H1 (cell line): ENCODE results near the gene GIMAP7. TPM values are rescaled to one million over a fixed set of nuclear protein-coding genes. Genes with fewer than 3 reads are reported as not detected.

Experiments used
- CTCF ChIA-PET: fragments of 300-600 bp; sonication (Branson Sonifier 250); formaldehyde crosslinking; loops from one replicate; lab custom pipeline; 2021; ENCODE audit not compliant: partially characterized antibody; lab: Charles Lee
- POLR2A ChIA-PET: fragments of 300-600 bp; sonication (Branson Sonifier 250); formaldehyde crosslinking; loops from one replicate; lab custom pipeline; 2021; ENCODE audit warnings: inconsistent platforms; ENCODE audit not compliant: partially characterized antibody; lab: Charles Lee
- DNase-seq, 2 experiments: peaks; one replicate each; pipeline versions ENCODE4 v3.0.0 to v3.0.0-alpha.2; 2010 to 2022; ENCODE audit warnings: low spot score in 2 of 2, low read depth in 1 of 2, mixed read lengths in 1 of 2
- FAIRE-seq: peaks from 2 replicates; lab custom pipeline; 2011; peaks lifted over from hg19 to GRCh38; lab: Jason Lieb, UNC
- H2AFZ ChIP-seq: 2 replicates; pipeline ENCODE4 v1.8.1; 2012; ENCODE audit warnings: low read length, inconsistent platforms
- H2AK5ac ChIP-seq: 2 replicates; pipeline ENCODE4 v1.6.1; 2013; ENCODE audit warnings: low read depth, low read length
- H2BK120ac ChIP-seq: replicated peaks from 2 replicates; pipeline ENCODE3; 2013; ENCODE audit warnings: low read depth, low read length, inconsistent platforms
- H2BK12ac ChIP-seq: 2 replicates; pipeline ENCODE4 v1.6.1; 2013; ENCODE audit warnings: low read depth, low read length
- H2BK15ac ChIP-seq: 2 replicates; pipeline ENCODE4 v1.6.1; 2013; ENCODE audit warnings: low read length
- H2BK20ac ChIP-seq: 2 replicates; pipeline ENCODE4 v1.6.1; 2013; ENCODE audit warnings: low read length
- H2BK5ac ChIP-seq: 2 replicates; pipeline ENCODE4 v1.6.1; 2013; ENCODE audit warnings: low read depth, low read length
- H3K14ac ChIP-seq: 2 replicates; pipeline ENCODE4 v1.6.1; 2013; ENCODE audit warnings: inconsistent platforms; ENCODE audit not compliant: insufficient read length
- H3K18ac ChIP-seq: 2 replicates; pipeline ENCODE4 v1.6.1; 2013; ENCODE audit warnings: low read length; ENCODE audit errors: extremely low read depth
- H3K23ac ChIP-seq: 2 replicates; pipeline ENCODE4 v1.6.1; 2013; ENCODE audit warnings: inconsistent platforms; ENCODE audit not compliant: insufficient read length
- H3K23me2 ChIP-seq: 2 replicates; pipeline ENCODE4 v1.6.1; 2013; ENCODE audit warnings: low read depth, low read length
- H3K27ac ChIP-seq: 2 replicates; pipeline ENCODE4 v1.6.1; 2011; ENCODE audit warnings: low read depth, low read length, inconsistent platforms
- H3K27me3 ChIP-seq, 4 experiments: replicated peaks in 1 of 4; 1 replicate in 1 of 4; 2 replicates in 3 of 4; pipeline versions ENCODE4 v1.6.1 to v1.8.1; 2011 to 2013; ENCODE audit warnings: low read length in 3 of 4, mild to moderate bottlenecking in 3 of 4, inconsistent platforms in 2 of 4, mixed read lengths in 2 of 4, moderate library complexity in 1 of 4; ENCODE audit not compliant: control insufficient read depth in 3 of 4, insufficient read depth in 3 of 4; ENCODE audit errors: extremely low read depth in 1 of 4
- H3K36me3 ChIP-seq, 4 experiments: 2 replicates each; pipeline versions ENCODE4 v1.6.1 to v1.8.1; 2011 to 2013; ENCODE audit warnings: mild to moderate bottlenecking in 4 of 4, low read length in 3 of 4, moderate library complexity in 2 of 4, control low read depth in 1 of 4, inconsistent platforms in 1 of 4; ENCODE audit not compliant: insufficient read depth in 4 of 4, control insufficient read depth in 2 of 4
- H3K4ac ChIP-seq: replicated peaks from 2 replicates; pipeline ENCODE3; 2013; ENCODE audit warnings: low read length, low read depth, mixed read lengths, inconsistent platforms; ENCODE audit not compliant: insufficient read length
- H3K4me1 ChIP-seq, 4 experiments: replicated peaks in 1 of 4; 1 replicate in 1 of 4; 2 replicates in 3 of 4; pipeline versions ENCODE4 v1.6.1 to v1.8.1; 2011 to 2013; ENCODE audit warnings: low read length in 3 of 4, inconsistent platforms in 2 of 4, mixed read lengths in 1 of 4; ENCODE audit not compliant: insufficient read depth in 4 of 4, control insufficient read depth in 3 of 4
- H3K4me2 ChIP-seq, 2 experiments: 2 replicates each; pipeline versions ENCODE4 v1.6.1 to v1.8.1; 2011 to 2013; ENCODE audit warnings: low read depth in 2 of 2, low read length in 2 of 2, control low read depth in 1 of 2, inconsistent platforms in 1 of 2, mild to moderate bottlenecking in 1 of 2; ENCODE audit not compliant: insufficient read depth in 1 of 2
- H3K4me3 ChIP-seq, 4 experiments: fragments of 200-600, 300-600 bp in 1 of 4; sonication (generic), shearing (Covaris generic), sonication (Bioruptor Twin) in 1 of 4; 2 replicates each; pipeline versions ENCODE4 v1.5.1 to v1.8.1; 2011 to 2016; ENCODE audit warnings: low read length in 4 of 4, low read depth in 3 of 4, control low read depth in 2 of 4, inconsistent platforms in 2 of 4, mild to moderate bottlenecking in 2 of 4, mixed read lengths in 1 of 4, moderate library complexity in 1 of 4; ENCODE audit not compliant: insufficient read depth in 2 of 4; ENCODE audit errors: extremely low read depth in 1 of 4
- H3K56ac ChIP-seq: replicated peaks from 2 replicates; pipeline ENCODE3; 2013; ENCODE audit warnings: low read depth, mild to moderate bottlenecking, mixed read lengths, low read length, inconsistent platforms; ENCODE audit not compliant: insufficient read length
- H3K79me1 ChIP-seq: 2 replicates; pipeline ENCODE4 v1.6.1; 2013; ENCODE audit warnings: low read depth, low read length, control low read depth
- H3K79me2 ChIP-seq, 2 experiments: 2 replicates each; pipeline versions ENCODE4 v1.6.1 to v1.8.1; 2012 to 2013; ENCODE audit warnings: low read length in 2 of 2, mild to moderate bottlenecking in 2 of 2, inconsistent platforms in 1 of 2; ENCODE audit not compliant: insufficient read depth in 2 of 2, control insufficient read depth in 1 of 2
- H3K9ac ChIP-seq, 4 experiments: replicated peaks in 1 of 4; 1 replicate in 1 of 4; 2 replicates in 3 of 4; pipeline versions ENCODE4 v1.6.1 to v1.8.1; 2011 to 2013; ENCODE audit warnings: low read depth in 3 of 4, low read length in 3 of 4, control low read depth in 2 of 4, mild to moderate bottlenecking in 2 of 4, moderate library complexity in 2 of 4, inconsistent platforms in 1 of 4; ENCODE audit errors: extremely low read depth in 1 of 4
- H3K9me3 ChIP-seq, 2 experiments: 2 replicates each; pipeline versions ENCODE4 v1.6.1 to v1.8.1; 2012 to 2013; ENCODE audit warnings: mild to moderate bottlenecking in 2 of 2, moderate library complexity in 2 of 2, control low read depth in 1 of 2, inconsistent platforms in 1 of 2, low read depth in 1 of 2, low read length in 1 of 2, mixed read lengths in 1 of 2; ENCODE audit not compliant: insufficient read depth in 2 of 2
- H4K20me1 ChIP-seq, 2 experiments: replicated peaks in 1 of 2; 2 replicates each; pipeline versions ENCODE3 to v1.8.1; 2011 to 2013; ENCODE audit warnings: inconsistent platforms in 2 of 2, low read length in 2 of 2, mild to moderate bottlenecking in 1 of 2; ENCODE audit not compliant: insufficient read depth in 2 of 2, control insufficient read depth in 1 of 2
- H4K5ac ChIP-seq: 2 replicates; pipeline ENCODE4 v1.6.1; 2013; ENCODE audit warnings: low read length, low read depth, mixed read lengths, inconsistent platforms; ENCODE audit not compliant: insufficient read length
- H4K8ac ChIP-seq: 2 replicates; pipeline ENCODE4 v1.8.0; 2013; ENCODE audit warnings: mild to moderate bottlenecking, moderate library complexity, low read length, inconsistent platforms; ENCODE audit not compliant: insufficient read depth; ENCODE audit errors: extremely low read depth
- H4K91ac ChIP-seq: replicated peaks from 2 replicates; pipeline ENCODE3; 2013; ENCODE audit warnings: low read length, mixed read lengths, inconsistent platforms; ENCODE audit not compliant: insufficient read length
- GABPA ChIP-seq: IDR thresholded peaks from 2 replicates; pipeline ENCODE4 v1.6.1; 2011; ENCODE audit warnings: mild to moderate bottlenecking, low read length, moderate library complexity, borderline replicate concordance; ENCODE audit not compliant: insufficient read depth
- POLR2AphosphoS5 ChIP-seq: IDR thresholded peaks from 2 replicates; pipeline ENCODE4 v1.6.1; 2011; ENCODE audit warnings: low read depth, low read length
- WGBS, 2 experiments: shearing (Covaris generic) in 1 of 2; methylation state at CpG; one replicate each; pipeline versions ENCODE4 v1.1.6 to v1.1.7; 2013 to 2015; ENCODE audit warnings: low lambda C conversion rate in 2 of 2, mixed read lengths in 2 of 2, inconsistent platforms in 1 of 2, low coverage in 1 of 2, missing lambda C conversion rate in 1 of 2; ENCODE audit not compliant: insufficient replicate concordance in 2 of 2, insufficient coverage in 1 of 2, insufficient read length in 1 of 2; ENCODE audit errors: extremely low coverage in 1 of 2, missing lambda C conversion rate in 1 of 2; 5-methylcytosine and 5-hydroxymethylcytosine counted together
- polyA plus RNA-seq, 7 experiments: library from polyadenylated mRNA; depleted of rRNA in 3 of 7; stranded (reverse) in 5 of 7; unstranded in 2 of 7; fragments of >200 nt in 5 of 7; fragments of 200-250 nt in 2 of 7; gene quantifications; 1 replicate in 5 of 7; 2 replicates in 1 of 7; 4 replicates in 1 of 7; pipeline versions ENCODE4 v1.2.1 to v1.2.3, GENCODE V29; 2011 to 2013; ENCODE audit warnings: missing spikeins in 2 of 7, mixed read lengths in 2 of 7
- total RNA-seq: library from RNA; stranded (reverse); fragmentation: NEBNext Ultra II Directional; extraction: Animal tissue kit (Norgen Biotek cat#: 25700); gene quantifications from 2 replicates; pipeline ENCODE4 v1.2.1, GENCODE V29; 2021

Gene GIMAP7
- total and polyA plus RNA-seq, 2 of the 8 experiments (the other 6 are each of a cell fraction or from before 2014, with no cell fraction given) = not detected

DNA sequence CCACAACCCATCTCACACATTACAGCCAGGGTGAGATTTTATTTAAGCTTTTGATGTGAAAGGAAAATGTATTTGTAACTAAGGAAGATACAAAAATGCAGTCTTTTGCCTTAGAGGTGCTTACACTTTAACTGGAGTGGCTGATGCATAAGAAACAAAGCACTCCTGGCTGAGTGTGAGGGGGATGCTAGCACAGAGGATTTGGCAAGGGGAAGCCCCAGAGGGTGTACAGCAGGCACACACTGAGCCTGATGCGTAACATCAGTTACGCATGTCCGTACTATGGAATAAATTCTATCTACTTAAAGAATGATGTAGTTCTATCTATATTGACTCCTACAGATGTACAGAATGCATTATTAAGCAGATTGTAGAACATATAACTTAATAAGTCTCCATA is 46.4 kb upstream of the GIMAP7 start:
- Histone ChIP-seq H2AFZ (no peak overlapping the region), H2BK120ac (no peak overlapping the region), H3K4me3 (no peak overlapping the region), H3K36me3 (no peaks in the 10 kb centered on the region), H4K5ac (no peak overlapping the region), H3K9me3 (no peaks in the 10 kb centered on the region), H3K4ac (no peak overlapping the region), H3K4me2 (no peak overlapping the region), H2BK5ac (no peak overlapping the region), H4K91ac (no peak overlapping the region), H2BK15ac (no peak overlapping the region), H3K79me2 (no peaks in the 10 kb centered on the region), H3K79me1 (no peaks in the 10 kb centered on the region), H3K23ac (no peak overlapping the region), H3K14ac (no peak overlapping the region), H4K20me1 (no peaks in the 10 kb centered on the region), H3K9ac (no peak overlapping the region), H2BK20ac (no peak overlapping the region), H3K27me3 (peaks cover 0 to 2% (median 0%) of the 10 kb centered on the region in 4 experiments; a peak in 1 of 7 replicates), H3K4me1 (no peaks in the 10 kb centered on the region), H2BK12ac (no peak overlapping the region), H3K18ac (no peak overlapping the region), H3K56ac (no peak overlapping the region), H3K27ac (no peak overlapping the region), H4K8ac (no peak overlapping the region), H2AK5ac (no peak overlapping the region), H3K23me2 (no peaks in the 10 kb centered on the region)
- TF ChIP-seq GABPA (no peak), POLR2AphosphoS5 (no peak)
- POLR2A ChIA-PET = no interaction called here
- CTCF ChIA-PET = interaction anchor here (1.5 kb wide), 1 partner anchor 23 kb away, joined by 4 read pairs; no protein-coding TSS in a partner anchor
- DNase-seq (no peak), FAIRE-seq (no peak)
- WGBS, 2 experiments = 98% methylated on average over 3 of the region's 3 CpGs; no CpG with 5 or more reads in 1 of the 2 experiments
